ENCODE data around the gene FLAD1. TPM values are rescaled to one million over a fixed set of nuclear protein-coding genes. Genes with fewer than 3 reads are reported as not detected.
"Not testable (repeated sequence)": the region's sequence is repeated elsewhere in the genome, so short reads cannot be mapped to it uniquely, and the experiment has no call there.

Gene FLAD1
- total RNA-seq, 1 experiment from 2014 or later, result 49.6 TPM

DNA sequence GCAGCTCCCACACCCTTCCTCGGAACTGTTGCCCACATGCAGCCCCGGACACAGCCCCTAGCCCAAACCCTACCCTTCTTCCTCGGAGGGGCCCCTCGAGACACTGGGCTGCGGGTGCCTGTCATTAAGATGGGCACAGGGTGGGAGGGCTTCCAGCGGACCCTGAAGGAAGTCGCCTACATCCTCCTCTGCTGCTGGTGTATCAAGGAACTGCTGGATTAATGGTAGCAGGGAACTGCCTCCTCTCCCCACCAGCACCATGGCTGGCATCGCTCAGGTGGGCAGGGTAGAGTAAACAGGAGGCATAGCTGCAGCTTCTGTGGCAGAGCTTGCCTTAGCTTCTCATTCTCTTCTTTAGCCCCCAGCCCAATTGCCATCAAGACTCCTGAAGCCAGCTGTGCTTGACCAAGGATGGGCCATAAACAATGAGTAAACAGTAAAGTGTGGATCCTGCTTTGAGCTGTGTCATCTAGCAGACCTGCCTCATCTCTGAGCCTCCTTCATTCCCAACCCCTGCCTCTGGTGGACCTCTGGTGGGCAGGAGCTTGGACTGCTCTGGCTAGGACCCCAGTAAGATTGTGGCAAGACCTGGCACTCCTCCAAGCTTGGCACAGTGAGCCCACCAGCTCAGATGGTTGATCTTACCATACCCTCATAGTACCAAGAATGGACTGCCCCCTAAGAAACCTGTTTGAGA, 10.6 kb downstream of the FLAD1 start, which contains the start of gene LENEP:
TSS of gene LENEP (plus strand) at position 15 of the 697 bp plus-strand sequence. CDS start at position 37, 22 bp downstream.
- no peaks in the 10 kb centered on the region for H3K27me3 ChIP-seq
- no peaks in the 10 kb centered on the region for H3K9me3 ChIP-seq
- DNase-seq, result no peak
- peaks cover 28% of the 10 kb centered on the region for H3K36me3 ChIP-seq
- H3K4me3 ChIP-seq, result no peak within 1 kb of the TSS

DNA sequence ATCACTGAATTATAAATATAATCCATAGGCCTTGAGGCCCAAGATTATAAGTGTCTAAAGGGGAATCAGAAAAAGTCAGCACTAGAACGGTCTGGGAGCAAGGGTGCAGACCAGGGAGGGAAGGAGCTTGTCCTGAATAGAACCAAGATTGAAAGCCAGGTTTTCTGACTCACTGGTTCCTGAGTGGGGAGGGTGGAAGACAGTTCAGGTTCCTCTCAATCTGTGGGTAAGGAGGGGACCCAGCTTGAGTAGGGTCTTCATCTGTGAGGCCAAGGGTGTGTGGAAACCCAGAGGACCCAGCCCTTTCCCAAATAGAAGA, 11.1 kb downstream of the FLAD1 start:
- no peaks in the 10 kb centered on the region for H3K27me3 ChIP-seq
- DNase-seq, result no peak
- peaks cover 23% of the 10 kb centered on the region for H3K36me3 ChIP-seq
- no peaks in the 10 kb centered on the region for H3K9me3 ChIP-seq
- no peak overlapping the region for H3K4me3 ChIP-seq

- H3K27me3 ChIP-seq, result no peaks in the 10 kb centered on the region
- H3K36me3 ChIP-seq, result peaks cover 19% of the 10 kb centered on the region
- H3K9me3 ChIP-seq, result no peaks in the 10 kb centered on the region
- no peak overlapping the region for H3K4me3 ChIP-seq
- DNase-seq, result no peak
Measured at GRCh38 chr1:154994591-154994990, 11.4 kb downstream of the FLAD1 start.

DNA sequence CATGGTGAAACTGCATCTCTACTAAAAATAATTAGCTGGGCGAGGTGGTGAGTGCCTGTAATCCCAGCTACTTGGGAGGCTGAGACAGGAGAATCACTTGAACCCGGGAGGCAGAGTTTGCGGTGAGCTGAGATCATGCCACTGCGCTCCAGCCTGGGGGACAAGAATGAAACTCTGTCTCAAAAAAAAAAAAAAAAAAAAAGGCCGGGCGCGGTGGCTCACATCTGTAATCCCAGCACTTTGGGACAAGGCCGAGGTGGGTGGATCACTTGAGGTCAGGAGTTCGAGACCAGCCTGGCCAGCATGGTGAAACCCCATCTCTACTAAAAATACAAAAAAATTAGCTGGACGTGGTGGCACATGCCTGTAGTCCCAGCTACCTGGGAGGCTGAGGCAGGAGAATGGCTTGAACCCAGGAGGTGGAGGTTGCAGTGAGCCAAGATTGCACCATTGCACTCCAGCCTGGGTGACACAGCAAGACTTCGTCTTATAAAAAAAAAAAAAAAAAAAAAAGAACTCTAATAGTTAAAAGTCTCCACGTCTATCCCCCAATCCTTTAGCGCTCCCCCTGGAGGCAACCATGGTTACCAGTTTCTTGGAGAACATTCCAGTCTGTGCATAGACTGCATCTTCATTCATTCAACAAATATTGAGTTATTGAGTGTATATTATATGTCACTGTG, 12.3 kb downstream of the FLAD1 start:
- H3K4me3 ChIP-seq, H3K27me3 ChIP-seq, H3K9me3 ChIP-seq: not testable (repeated sequence)
- peak; percentile 69 for DNase-seq
- H3K36me3 ChIP-seq, result peaks cover 11% of the 10 kb centered on the region

DNA sequence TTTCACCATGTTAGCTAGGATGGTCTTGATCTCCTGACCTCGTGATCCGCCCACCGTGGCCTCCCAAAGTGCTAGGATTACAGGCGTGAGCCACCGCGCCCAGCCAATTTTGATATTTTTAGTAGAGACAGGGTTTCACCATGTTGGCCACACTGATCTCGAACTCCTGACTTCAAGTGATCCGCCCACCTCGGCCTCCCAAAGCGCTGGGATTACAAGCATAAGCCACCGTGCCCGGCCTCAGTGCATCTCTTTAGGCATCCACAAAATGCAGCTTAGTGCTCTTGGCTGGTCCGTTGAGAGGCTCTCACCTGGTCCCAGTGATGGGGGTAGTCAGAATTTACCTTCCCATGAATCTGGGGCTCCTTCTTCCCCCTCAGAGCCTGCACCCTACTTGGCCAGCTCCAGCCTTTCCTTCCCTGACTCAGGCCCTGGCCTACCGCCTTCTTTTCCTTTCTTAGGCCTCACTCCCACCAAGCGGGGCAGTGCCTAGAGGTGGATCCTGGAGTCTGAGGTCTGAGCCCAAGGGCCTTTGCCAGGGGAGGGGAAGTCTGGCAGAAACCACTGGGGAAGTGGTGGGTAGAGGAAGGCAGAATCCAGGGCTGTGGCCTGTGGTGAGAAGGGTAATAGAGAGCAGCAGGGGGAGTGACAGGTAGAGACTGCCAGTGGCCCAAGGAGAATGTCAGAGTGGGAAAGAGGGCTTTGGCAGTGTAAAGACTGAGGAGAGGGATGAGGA, 14.0 kb downstream of the FLAD1 start:
- Histone ChIP-seq H3K9me3 (no peaks in the 10 kb centered on the region), H3K27me3 (no peaks in the 10 kb centered on the region), H3K36me3 (no peaks in the 10 kb centered on the region), H3K4me3 (no peak overlapping the region)
- no peak for DNase-seq

DNA sequence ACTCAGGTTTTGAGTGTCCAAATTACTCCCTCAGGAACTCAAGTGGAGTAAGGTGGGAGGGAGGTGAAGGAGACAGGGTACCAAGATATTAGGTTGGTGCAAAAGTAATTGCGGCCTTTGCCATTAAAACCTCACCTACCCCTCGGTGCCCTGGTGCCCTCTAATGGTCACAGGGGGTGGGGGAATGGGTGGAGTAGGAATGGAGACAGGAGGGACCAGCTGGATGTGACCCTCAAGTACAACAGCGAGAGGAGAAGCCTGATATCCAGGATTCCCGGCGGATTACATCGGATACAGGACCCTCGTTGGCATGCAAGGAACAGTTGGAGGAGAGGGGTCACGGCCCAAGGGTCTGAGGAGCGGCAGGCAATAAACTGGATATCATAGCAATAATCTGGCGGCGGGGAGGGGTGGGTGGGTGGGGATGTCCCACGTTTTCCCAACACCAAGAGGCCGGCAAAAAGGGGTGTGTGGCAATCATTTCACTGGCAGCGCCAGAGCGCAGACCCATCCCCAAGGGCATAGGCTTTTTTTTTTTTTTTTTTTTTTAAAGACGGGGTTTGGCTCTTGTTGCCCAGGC, 15.1 kb downstream of the FLAD1 start:
- no peak overlapping the region for H3K4me3 ChIP-seq
- H3K36me3 ChIP-seq, result peaks cover 6% of the 10 kb centered on the region
- H3K9me3 ChIP-seq, result no peaks in the 10 kb centered on the region; the same call in 1 of the 2 replicates
- no peak for DNase-seq
- no peaks in the 10 kb centered on the region for H3K27me3 ChIP-seq

- DNase-seq, result peak; percentile 67
- Histone ChIP-seq H3K4me3 (no peak overlapping the region), H3K27me3 (no peaks in the 10 kb centered on the region), H3K36me3 (peaks cover 10% of the 10 kb centered on the region), H3K9me3 (no peaks in the 10 kb centered on the region; the same call in 1 of the 2 replicates)
Measured at GRCh38 chr1:154998818-154999570, 15.8 kb downstream of the FLAD1 start.

- DNase-seq, result peak; percentile 40
- Histone ChIP-seq H3K9me3 (no peaks in the 10 kb centered on the region; the same call in 1 of the 2 replicates), H3K36me3 (peaks cover 18% of the 10 kb centered on the region), H3K4me3 (peak overlapping the region; percentile 77), H3K27me3 (no peaks in the 10 kb centered on the region)
Measured at GRCh38 chr1:154999571-155000410, 16.6 kb downstream of the FLAD1 start.

- H3K27me3 ChIP-seq, result no peaks in the 10 kb centered on the region
- DNase-seq, result no peak
- peaks cover 19% of the 10 kb centered on the region for H3K36me3 ChIP-seq
Measured at GRCh38 chr1:155000411-155000725, 17.2 kb downstream of the FLAD1 start.

GRCh38 chr1:155000726-155001424, 17.7 kb downstream of the FLAD1 start:
- peak overlapping the region; percentile 77 for H3K4me3 ChIP-seq
- no peaks in the 10 kb centered on the region; the same call in 1 of the 2 replicates for H3K9me3 ChIP-seq
- H3K36me3 ChIP-seq, result peaks cover 21% of the 10 kb centered on the region
- peak; percentile 97 for DNase-seq
- no peaks in the 10 kb centered on the region for H3K27me3 ChIP-seq

More at GRCh38 chr1:155000411-155000725, 17.2 kb downstream of the FLAD1 start:
- Histone ChIP-seq H3K4me3 (peak overlapping the region; percentile 77), H3K9me3 (no peaks in the 10 kb centered on the region; the same call in 1 of the 2 replicates)

GRCh38 chr1:155001425-155001674, 18.2 kb downstream of the FLAD1 start:
- DNase-seq, result no peak
- Histone ChIP-seq H3K27me3 (no peaks in the 10 kb centered on the region), H3K9me3 (no peaks in the 10 kb centered on the region; the same call in 1 of the 2 replicates), H3K4me3 (peak overlapping the region; percentile 77), H3K36me3 (peaks cover 26% of the 10 kb centered on the region)

DNA sequence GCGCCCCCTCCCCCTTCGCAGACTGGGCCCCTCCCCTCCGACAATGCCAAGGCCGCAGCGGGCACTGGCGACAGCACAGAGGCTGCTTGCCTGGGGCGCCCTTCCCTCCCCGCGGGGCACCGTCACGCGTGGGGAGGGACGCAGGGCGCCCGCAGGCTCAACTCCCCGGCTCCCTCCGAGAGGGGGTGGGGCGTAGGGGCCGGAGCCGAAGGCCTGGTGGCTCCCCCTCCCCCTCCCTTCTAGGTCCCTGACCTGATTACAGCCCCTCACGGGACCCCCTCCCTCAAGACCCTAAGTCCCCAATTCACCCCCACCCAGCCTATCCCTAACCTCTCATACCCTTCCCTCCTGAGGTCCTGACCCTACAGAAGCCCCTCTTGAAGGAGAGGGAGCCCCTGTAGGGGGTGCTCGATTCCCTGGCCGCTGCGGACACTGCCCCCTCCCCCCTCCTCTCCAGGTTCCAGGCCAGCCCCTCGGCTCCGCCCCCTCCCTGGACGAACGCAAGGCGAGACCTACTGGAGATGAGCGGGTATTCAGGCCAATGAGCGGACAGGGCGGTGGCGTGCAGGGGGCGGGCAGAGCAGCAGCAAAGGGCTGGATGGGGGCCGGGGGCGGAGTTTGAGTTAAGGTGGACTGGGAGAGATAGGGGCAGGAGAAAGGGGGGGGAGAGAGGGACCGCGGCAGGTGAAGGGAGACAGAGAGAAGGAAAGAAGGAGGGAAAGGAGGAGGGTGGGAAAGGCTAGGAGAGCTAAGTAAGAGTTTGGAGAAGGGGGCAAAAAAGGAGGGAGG, 18.7 kb downstream of the FLAD1 start:
- peak overlapping the region; percentile 77 for H3K4me3 ChIP-seq
- H3K27me3 ChIP-seq, result no peaks in the 10 kb centered on the region
- peaks cover 31% of the 10 kb centered on the region for H3K36me3 ChIP-seq
- no peaks in the 10 kb centered on the region; the same call in 1 of the 2 replicates for H3K9me3 ChIP-seq
- DNase-seq, result peak; percentile 100

DNA sequence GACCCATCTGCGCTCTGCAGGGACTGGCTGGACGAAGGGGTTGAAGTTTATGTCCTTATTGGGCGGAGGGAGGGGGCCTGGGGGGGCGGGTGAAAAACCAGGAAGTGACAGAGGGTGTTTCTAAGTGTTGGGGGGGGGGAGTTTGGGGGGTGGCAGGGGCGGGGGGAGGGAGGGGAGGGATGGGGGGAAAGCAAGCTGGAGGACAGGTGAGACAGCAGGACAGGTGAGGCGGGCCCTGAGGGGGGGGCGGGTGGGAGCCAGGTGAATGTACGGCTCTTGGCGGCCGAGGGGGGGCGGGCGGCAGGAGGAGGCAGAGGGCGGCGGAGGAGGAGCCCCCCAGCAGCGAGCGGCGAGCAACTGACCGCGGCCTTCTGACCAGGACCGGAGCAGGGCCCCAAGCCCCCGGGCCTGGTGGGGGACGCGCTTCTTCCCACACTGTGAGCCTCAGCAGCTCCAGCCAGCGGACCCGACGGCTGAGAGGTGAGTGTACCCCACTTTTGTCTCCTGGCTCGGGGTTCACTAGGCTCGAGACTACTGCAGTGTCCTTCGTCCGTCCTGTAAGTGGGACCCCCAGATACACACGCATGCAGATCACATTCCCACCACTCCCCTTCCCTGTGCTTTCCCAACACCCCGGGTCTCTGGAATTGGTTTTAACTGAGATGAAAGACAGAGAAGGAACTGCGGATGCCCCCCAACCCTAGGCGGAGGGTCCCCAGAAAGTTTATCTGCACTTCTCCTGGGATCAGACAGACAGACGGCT, 19.5 kb downstream of the FLAD1 start, which contains the start of gene ZBTB7B:
TSS of gene ZBTB7B (plus strand) at position 339 of the 763 bp plus-strand sequence. CDS start 11,859 bp downstream, outside the sequence.
- peak; percentile 71 for DNase-seq
- H3K27me3 ChIP-seq, result no peaks in the 10 kb centered on the region
- peaks cover 39% of the 10 kb centered on the region for H3K36me3 ChIP-seq
- peak within 1 kb of the TSS; percentile 97 for H3K4me3 ChIP-seq
- no peaks in the 10 kb centered on the region; the same call in 1 of the 2 replicates for H3K9me3 ChIP-seq

DNA sequence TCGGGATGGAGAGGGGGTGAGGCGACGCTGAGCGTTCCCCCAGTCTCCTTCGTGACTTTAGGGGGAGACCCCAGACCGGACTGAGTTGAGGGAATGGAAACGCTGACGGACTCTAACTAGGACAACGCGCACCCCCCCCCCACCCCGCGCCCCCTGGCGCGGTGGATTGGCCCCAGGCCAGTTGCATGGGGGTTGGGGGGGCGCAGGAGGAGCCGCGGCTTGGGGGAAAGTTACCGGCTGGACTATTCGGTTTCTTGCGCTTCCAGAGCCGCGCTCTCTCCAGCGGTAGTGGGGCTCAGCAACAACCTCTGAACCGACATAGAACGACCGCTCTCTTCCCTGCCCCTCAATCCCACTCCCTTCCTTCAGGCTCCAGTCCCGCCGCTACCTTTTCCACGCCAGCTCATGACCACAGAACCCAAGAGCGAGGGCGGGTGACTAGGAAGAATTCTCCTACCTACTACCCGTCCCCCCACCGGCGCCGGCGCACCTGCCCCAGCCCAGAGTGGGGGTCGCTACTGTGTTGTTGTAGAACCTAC, 20.2 kb downstream of the FLAD1 start:
- Histone ChIP-seq H3K4me3 (peak overlapping the region; percentile 97), H3K36me3 (peaks cover 45% of the 10 kb centered on the region), H3K27me3 (no peaks in the 10 kb centered on the region), H3K9me3 (no peaks in the 10 kb centered on the region; the same call in 1 of the 2 replicates)
- peak; percentile 58 for DNase-seq
